Activated naive CD4-positive, alpha-beta T cell treated with anti-CD3 and anti-CD28 coated beads, Interleukin-2, amount 10 ng/mL, durations not matched to agents 5 hours and 36 hours (primary cell): ENCODE data around the gene ORAI2. TPM values are rescaled to one million over a fixed set of nuclear protein-coding genes. Genes with fewer than 3 reads are reported as not detected.

ENCODE experiments used
- microRNA-seq: library from miRNA; unstranded; fragments of <30 nt; microRNA quantifications from one replicate; pipeline ENCODE4 v1.2.0, GENCODE V29; 2022; ENCODE audit warnings: borderline microRNAs expressed, borderline replicate concordance
- total RNA-seq, 2 experiments: library from RNA; stranded (reverse); gene quantifications; one replicate each; pipeline ENCODE4 v1.2.3, GENCODE V29; 2021

ORAI2 gene
- total RNA-seq, result 10 to 100 TPM; 66.4 to 68.0 TPM

DNA sequence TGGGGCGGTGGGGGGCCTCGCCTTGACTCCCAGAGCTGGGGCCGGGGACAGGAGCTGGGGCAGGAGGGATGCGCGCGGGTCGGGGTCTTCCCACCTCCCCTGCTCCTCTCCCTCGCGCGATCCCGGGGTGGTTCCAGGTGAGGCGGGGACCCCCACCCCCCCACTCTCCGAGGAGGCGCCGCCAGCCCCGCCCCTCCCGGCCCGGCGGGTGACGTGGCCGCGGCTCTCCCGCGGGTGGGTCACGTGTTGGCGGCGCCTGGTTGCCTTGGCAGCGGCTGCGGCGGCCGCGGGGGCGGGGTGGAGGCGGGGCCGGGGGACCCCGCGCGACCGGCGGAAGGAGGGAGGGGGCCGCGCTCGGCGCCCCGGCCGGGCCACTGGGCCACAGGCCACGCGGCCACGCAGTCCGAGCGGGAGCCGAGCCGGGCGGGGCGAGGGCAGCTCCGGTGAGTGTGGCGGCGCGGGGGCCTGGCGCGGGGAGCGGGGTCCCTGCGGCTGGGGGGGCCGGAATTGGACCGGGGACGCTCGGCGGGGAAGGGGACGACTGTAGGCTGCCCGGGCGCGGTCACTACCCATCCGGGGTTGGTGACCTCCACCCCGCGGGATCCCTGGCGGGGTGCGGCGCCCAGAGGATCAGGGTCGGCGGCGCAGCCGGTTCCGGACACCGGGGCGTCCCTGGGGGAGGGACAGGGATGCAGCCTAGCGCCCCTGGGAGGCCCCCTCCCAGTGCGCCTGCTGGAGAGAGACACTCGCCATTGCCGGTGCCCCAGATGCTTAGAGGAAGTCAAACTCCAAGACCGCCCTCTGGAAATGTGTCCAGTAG, at the start of gene ORAI2:
Gene ORAI2 (plus strand): TSS at position 357 of the 820 bp plus-strand sequence. CDS start 5,382 bp downstream, outside the sequence.

DNA sequence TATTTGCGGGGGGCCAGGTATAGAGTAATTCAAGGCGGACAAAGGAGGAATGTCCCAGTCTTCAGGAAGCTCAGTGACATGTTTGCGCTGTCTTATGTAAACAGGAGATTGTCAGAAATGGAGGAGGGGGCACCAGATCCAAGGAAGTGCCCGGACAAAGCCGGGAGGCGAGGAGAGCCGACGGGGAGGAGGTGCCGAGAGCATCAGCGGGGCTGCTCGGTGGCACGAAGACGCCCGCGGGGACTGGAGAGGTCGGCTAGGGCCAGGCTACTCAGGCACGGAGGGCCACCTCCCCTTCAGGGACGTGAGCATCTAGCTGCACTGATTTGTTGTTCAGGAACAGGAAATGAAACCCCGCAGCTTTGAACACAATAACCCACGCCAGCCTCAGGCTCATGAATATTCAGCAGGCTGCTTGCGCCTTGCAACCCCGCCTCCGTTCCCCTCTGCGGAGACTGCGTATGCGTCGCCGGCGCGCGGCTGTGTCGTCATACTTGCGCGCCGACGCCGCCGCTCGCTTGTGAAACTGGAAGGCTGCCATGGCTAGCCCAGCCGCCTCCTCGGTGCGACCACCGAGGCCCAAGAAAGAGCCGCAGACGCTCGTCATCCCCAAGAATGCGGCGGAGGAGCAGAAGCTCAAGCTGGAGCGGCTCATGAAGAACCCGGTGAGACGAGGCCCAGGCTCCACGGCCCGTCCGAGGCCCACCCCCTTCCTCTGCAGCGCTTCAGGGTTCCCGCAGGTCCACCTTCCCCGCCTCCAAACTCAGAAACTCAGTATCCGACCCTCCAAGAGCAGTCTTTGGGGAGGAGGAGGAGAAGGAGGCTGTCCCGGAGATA, 37.3 kb upstream of the ORAI2 start, which contains the start of gene PRKRIP1:
Gene PRKRIP1 (plus strand): TSS at position 491 of the 837 bp plus-strand sequence. CDS start 49 bp downstream, at position 540.

DNA sequence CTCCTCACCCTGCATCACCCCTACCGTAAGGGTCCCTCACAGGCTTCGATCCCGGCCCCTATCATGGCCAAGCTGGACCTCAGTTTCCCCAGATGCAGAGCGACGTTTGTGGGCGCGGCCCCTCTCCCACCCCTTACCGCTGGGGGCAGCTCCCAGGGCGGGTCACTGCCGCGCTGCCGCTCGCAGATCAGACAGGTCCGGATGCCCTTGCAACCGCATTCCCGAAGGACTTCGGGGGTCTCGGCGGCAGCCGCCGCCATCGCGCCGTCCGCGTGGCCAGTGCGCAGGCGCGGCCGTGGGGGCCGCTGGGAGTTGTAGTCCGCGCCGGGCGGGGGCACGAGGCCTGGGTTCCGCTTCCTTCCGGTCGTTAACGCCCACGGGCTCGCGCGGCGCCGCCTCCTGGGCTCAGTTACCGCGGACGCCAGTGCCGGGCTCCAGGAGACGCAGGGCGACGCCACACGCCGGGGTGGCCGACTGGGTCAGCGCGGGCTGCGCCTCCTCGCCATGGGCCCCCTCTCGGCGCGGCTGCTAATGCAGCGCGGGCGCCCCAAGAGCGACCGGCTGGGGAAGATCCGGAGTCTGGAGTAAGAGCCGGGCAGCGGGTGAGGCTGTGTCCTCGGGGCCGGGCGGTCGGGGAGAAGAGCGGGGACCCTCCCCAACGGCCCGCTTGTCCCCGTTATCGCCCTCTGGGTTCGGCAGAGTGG, 31.4 kb downstream of the ORAI2 start, which contains the start of the genes ALKBH4 and LRWD1:
Gene ALKBH4 (minus strand): TSS at position 287 of the 704 bp plus-strand sequence. CDS start 27 bp downstream, at position 260.
Gene LRWD1 (plus strand): TSS at position 408 of the 704 bp plus-strand sequence. CDS start 97 bp downstream, at position 505.

DNA sequence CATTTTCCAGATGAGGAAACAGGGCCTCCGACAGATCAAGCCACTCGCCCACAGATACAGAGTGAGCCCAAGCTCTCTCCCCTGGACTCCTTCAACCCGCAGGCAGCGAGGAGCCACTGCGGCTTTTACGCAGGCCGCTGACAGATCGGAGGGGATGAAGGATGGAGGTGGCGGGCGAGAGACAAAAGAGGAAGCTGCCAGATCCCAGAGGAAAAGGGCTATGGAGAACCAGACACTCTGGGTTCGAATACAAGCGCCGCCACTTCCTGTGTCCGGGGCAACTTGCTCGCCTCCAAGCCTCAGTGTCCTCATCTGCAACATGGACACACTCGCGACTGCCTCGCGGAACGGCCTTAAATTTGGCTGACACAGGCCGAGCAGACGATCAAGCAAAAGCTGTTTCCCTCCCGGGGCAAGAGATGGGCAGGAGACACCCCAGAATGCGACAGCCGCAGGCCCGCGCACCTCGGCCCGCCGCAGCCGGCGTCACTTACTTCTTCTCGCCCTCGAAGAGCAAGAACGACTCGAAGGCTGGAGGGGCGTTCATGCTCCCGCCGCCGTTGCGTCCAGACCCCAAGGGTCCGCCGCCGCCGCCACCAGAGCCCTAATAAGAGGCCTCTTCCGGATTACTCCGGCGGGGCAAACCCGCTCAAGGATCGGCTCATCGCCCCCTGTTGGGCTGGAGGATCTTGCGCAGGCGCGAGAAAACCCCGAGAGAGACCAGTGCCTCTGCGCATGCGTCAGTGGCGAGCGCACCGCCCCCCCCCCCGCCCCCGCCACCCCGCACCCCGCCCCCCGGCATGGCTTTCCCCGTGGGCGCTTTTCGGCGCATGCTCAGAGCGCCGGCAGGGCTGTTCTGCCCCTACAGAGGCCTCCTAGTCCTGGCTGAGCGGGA, 45.2 kb downstream of the ORAI2 start, which contains the start of gene POLR2J:
Gene POLR2J (minus strand): TSS at position 609 of the 895 bp plus-strand sequence. CDS start 62 bp downstream, at position 547.

Small RNAs within 50 kb of the gene (microRNA-seq; reads per million reads assigned to microRNA genes)
- gene MIR4467 (0.63 reads per million), gene MIR5090 (2.5 reads per million, percentile 9 among the genes with 10 or more reads in this experiment), gene MIR548O (not detected)

Other genes with a start within 250 kb of the ORAI2 start
- 1 to 10 TPM in 1 of 2 experiments, under 1 TPM in 1; 0.86 to 1.4 TPM for gene SH2B2, start 146.7 kb upstream of the ORAI2 start, total RNA-seq
- not detected for gene SPDYE6, start 77.1 kb upstream of the ORAI2 start, total RNA-seq
- 10 to 100 TPM; 28.5 to 33.3 TPM for gene PRKRIP1, start 37.2 kb upstream of the ORAI2 start, total RNA-seq
- 10 to 100 TPM; 11.5 to 12.1 TPM for gene ALKBH4, start 31.3 kb downstream of the ORAI2 start, total RNA-seq
- 10 to 100 TPM; 15.8 TPM for gene LRWD1, start 31.4 kb downstream of the ORAI2 start, total RNA-seq
- gene POLR2J, start 45.3 kb downstream of the ORAI2 start, total RNA-seq, result 10 to 100 TPM; 41.6 to 45.4 TPM
- 10 to 100 TPM; 14.1 TPM for gene RASA4B, start 84.2 kb downstream of the ORAI2 start, total RNA-seq
- 10 to 100 TPM; 15.7 to 15.9 TPM for gene UPK3BL2, start 110.1 kb downstream of the ORAI2 start, total RNA-seq
- under 1 TPM; 0.15 to 0.19 TPM for gene SPDYE2, start 117.7 kb downstream of the ORAI2 start, total RNA-seq
- 10 to 100 TPM; 33.3 to 37.4 TPM for gene POLR2J3, start 139.0 kb downstream of the ORAI2 start, total RNA-seq
- gene RASA4, start 183.2 kb downstream of the ORAI2 start, total RNA-seq, result 10 to 100 TPM; 36.1 to 37.2 TPM
- gene UPK3BL1, start 209.2 kb downstream of the ORAI2 start, total RNA-seq, result 10 to 100 TPM; 16.3 to 19.0 TPM
- not detected for gene SPDYE2B, start 216.7 kb downstream of the ORAI2 start, total RNA-seq
- gene POLR2J2, start 238.1 kb downstream of the ORAI2 start, total RNA-seq, result 10 to 100 TPM; 12.5 to 13.4 TPM